Thyroid gland (tissue), 4 donors: ENCODE data around the gene AHNAK2.
"Not testable (repeated sequence)": the region's sequence is repeated elsewhere in the genome, so short reads cannot be mapped to it uniquely, and the experiment has no call there.

Experiments
- POLR2A ChIP-seq, 2 donors: fragments of 450-650 bp; IDR thresholded peaks; one replicate each; pipeline ENCODE4 v1.6.1; 2017; ENCODE audit warnings: antibody characterized with exemption in 2 of 2, mild to moderate bottlenecking in 2 of 2, moderate library complexity in 1 of 2
- TF ChIP-seq, protein P1 (sequence below), 6 experiments: fragments of 200-600 bp in 3 of 6; fragments of 450-650 bp in 3 of 6; sonication (generic) in 3 of 6; IDR thresholded peaks; one replicate each; pipeline ENCODE4 v1.5.1; 2016 to 2019; ENCODE audit warnings: antibody characterized with exemption in 6 of 6, mild to moderate bottlenecking in 2 of 6, inconsistent platforms in 1 of 6, moderate library complexity in 1 of 6

DNA sequence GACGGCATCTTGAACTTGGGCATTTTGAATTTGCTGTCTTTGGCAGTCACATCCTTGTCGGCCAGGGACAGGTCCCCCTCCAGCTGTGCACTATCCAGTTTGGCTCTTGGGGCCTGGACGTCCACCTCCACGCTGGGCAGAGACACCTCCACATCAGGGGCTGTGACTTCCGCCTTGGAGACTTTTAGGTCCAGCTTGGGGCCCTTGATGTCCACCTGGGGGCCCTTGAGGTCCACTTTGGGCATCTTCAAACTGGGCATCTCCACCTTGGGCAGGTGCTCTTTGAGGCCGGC lies 34.2 kb downstream of the AHNAK2 start:
- not testable (repeated sequence) for TF ChIP-seq POLR2A (IDR thresholded peaks at IDR 0.05)
- TF ChIP-seq, protein P1, sequence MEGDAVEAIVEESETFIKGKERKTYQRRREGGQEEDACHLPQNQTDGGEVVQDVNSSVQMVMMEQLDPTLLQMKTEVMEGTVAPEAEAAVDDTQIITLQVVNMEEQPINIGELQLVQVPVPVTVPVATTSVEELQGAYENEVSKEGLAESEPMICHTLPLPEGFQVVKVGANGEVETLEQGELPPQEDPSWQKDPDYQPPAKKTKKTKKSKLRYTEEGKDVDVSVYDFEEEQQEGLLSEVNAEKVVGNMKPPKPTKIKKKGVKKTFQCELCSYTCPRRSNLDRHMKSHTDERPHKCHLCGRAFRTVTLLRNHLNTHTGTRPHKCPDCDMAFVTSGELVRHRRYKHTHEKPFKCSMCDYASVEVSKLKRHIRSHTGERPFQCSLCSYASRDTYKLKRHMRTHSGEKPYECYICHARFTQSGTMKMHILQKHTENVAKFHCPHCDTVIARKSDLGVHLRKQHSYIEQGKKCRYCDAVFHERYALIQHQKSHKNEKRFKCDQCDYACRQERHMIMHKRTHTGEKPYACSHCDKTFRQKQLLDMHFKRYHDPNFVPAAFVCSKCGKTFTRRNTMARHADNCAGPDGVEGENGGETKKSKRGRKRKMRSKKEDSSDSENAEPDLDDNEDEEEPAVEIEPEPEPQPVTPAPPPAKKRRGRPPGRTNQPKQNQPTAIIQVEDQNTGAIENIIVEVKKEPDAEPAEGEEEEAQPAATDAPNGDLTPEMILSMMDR (IDR thresholded peaks at IDR 0.05) = not testable (repeated sequence)
